DOHH2 (cell line): Measurements from ENCODE around the gene USH2A.

Source experiments
- EZH2phosphoT487 ChIP-seq: fragments of 200-600 bp; sonication (generic); IDR thresholded peaks from 2 replicates; pipeline ENCODE4 v1.6.1; 2017; ENCODE audit warnings: borderline replicate concordance, mild to moderate bottlenecking, antibody characterized with exemption, low read length, moderate library complexity, mixed read lengths
- TF ChIP-seq, protein P1 (sequence below): fragments of 200-600 bp; sonication (generic); IDR thresholded peaks from one replicate; pipeline ENCODE4 v1.5.1; 2014; ENCODE audit warnings: antibody characterized with exemption, mild to moderate bottlenecking, low read depth, low read length; ENCODE audit not compliant: poor library complexity, severe bottlenecking

DNA sequence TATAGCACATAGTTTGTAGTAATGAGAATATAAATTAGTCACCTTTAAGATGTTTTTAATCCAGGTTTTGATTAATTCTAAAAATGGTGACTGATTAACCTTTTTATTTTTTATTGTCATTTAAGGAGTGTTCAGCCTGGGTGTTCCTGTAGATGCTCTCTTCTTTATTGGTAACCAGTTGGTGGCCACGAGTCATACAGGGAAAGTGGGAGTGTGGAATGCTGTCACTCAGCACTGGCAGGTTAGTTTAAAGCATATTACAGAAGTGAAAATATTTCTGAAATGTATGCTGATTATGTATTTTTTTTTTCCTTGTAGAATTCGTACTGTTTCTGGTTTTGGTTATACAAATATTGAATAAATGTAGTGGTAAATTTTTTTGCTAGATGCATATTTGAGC is 828.0 kb downstream of the USH2A start:
- TF ChIP-seq, protein P1, sequence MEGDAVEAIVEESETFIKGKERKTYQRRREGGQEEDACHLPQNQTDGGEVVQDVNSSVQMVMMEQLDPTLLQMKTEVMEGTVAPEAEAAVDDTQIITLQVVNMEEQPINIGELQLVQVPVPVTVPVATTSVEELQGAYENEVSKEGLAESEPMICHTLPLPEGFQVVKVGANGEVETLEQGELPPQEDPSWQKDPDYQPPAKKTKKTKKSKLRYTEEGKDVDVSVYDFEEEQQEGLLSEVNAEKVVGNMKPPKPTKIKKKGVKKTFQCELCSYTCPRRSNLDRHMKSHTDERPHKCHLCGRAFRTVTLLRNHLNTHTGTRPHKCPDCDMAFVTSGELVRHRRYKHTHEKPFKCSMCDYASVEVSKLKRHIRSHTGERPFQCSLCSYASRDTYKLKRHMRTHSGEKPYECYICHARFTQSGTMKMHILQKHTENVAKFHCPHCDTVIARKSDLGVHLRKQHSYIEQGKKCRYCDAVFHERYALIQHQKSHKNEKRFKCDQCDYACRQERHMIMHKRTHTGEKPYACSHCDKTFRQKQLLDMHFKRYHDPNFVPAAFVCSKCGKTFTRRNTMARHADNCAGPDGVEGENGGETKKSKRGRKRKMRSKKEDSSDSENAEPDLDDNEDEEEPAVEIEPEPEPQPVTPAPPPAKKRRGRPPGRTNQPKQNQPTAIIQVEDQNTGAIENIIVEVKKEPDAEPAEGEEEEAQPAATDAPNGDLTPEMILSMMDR = no peak
- no peak for TF ChIP-seq EZH2phosphoT487
